ENCODE measurements around the gene PLEKHA5. TPM values are rescaled to one million over a fixed set of nuclear protein-coding genes. Genes with fewer than 3 reads are reported as not detected.
"Not testable (repeated sequence)": the region's sequence is repeated elsewhere in the genome, so short reads cannot be mapped to it uniquely, and the experiment has no call there.

The PLEKHA5 gene
- total RNA-seq, 1 experiment from 2014 or later, result 15.7 TPM

DNA sequence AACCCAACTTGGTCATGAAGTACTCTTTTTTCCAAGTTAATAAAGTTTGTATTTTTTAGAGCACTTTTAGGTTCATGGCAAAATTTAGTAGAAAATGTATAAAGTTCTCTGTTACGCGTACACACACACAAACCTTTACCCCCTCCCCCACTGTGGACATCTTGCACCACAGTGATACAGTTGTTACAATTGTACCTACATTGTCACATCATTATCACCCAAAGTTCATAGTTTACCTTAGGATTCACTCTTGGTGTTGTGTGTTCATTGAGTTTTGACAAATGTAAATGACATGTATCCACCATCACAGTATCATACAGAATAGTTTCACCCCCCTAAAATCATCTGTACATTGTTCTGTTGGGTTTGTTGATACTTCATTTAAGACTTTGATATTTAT, 23.9 kb downstream of the PLEKHA5 start:
- no peak for DNase-seq (ENCODE audit: low read depth)
- in situ Hi-C loops (cut with HindIII; ENCODE audit: low pct_unique_long_range_greater_than_20kb, low sequenced_read_pairs), result no loop called here

DNA sequence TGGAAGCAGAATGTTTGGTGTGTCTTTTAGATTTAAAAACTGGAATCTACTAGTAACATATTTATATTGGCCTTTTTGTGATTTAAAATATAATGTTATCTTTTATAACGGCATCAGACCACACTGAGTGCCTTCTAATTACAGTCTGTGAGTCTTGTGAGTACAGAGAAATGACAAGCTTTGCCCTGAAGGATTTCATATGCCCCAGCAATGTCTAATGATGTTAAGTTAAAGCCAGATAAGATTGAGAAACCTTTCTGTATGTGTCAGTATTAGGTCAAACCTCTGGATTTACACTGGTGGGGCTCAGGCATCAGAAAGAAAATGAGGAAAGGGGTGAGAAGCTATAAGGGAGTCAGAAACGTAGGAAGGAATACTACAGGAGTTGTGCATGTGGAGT, 25.2 kb downstream of the PLEKHA5 start:
- in situ Hi-C loops (cut with HindIII; ENCODE audit: low pct_unique_long_range_greater_than_20kb, low sequenced_read_pairs), result no loop called here

DNA sequence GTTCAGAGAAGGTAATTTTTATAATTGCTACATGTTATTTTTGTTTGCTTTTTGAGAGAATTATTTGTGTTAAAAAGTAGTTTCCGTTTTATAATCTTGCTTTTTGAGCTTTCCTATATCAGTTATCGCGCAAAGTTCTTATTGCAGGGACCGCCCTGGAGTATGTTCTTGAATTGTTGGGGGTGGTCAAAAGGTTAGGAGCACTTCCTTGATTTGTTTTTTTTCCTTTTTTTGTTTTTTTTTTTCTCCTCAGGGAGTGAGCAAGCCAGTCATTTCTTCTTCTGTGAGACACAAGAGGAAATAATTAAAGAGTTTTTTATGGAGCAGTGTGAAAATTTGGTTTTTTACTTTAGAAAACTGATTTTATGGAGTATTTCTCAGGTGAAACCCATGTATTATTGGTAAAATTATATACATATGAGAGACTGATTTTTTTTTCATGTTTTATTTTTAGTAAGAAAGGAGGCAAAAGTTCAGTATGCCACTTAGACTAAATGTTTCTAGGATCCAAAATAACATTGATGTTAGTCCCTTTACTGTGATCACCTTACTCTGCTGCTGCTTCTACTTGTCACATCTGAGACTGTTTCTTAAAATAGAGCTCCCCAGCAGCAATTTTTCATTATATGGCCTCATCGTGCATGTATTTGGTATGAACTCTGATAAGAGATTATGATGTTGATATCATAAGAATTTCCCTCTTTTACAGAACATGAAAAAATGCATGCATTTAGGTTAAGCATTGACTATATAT, 26.6 kb downstream of the PLEKHA5 start:
- in situ Hi-C loops (cut with HindIII; ENCODE audit: low pct_unique_long_range_greater_than_20kb, low sequenced_read_pairs), result no loop called here
- DNase-seq (ENCODE audit: low read depth), result no peak

More for the DNA sequence above, 25.2 kb downstream of the PLEKHA5 start:
- DNase-seq (ENCODE audit: low read depth), result no peak

DNA sequence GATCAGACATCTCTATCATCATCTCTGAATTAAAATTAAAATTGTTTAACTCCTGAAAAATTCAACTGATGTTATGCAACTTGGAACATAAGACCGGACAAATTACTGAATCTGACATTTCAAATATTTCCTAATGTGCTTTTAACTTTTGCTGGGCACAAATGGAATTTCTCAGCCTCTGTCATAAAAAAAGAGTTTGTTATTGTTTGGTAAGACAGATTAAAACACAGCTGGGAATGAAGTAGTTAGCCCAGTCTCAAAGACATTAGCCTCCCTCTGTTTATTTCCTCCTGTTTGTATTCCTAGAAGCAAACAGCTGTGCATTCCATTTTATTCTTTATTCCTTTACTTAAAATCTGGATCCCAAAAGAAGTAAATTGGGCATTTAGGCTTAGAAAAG, 29.4 kb downstream of the PLEKHA5 start:
- in situ Hi-C loops (cut with HindIII; ENCODE audit: low pct_unique_long_range_greater_than_20kb, low sequenced_read_pairs), result no loop called here
- DNase-seq (ENCODE audit: low read depth), result no peak

DNA sequence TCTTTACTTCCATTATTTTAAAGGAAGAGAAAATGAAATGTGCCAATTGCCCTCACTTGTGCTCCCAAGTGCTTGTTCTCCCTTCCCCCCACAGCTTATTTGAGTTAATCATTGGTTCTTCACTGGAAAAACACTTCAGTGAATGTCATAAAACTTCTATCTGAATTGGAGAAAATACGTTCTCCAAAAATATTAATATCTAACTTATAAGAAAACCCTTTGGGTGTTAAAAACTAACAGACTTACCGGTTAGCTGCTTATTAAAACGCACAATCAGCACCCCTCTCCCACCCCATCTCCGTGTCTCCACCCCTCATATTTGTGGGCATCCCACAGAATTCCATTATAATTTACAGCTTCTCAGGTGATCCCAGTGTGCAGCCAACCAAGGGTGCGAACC, 31.7 kb downstream of the PLEKHA5 start:
- DNase-seq (ENCODE audit: low read depth), result peak; percentile 70
- in situ Hi-C loops (cut with HindIII; ENCODE audit: low pct_unique_long_range_greater_than_20kb, low sequenced_read_pairs), result no loop called here

DNA sequence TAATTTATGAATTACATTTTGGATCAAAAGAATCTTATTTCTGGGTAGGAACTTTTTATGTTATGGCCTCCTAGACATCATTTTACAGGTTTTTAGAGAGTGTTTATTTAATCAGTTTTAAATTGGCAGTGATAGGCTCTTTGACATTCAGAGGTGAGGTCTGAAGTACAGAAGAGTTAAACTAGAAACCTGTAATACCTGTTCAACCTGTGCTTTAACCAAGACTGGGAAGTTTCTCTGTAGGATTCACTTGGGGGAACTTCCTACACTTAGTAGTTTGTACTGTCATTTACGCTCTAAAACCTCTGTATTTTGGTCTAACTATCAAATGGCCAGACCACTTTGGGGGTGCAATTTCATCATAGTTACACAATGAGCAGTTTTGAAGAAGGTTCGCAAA, 35.9 kb downstream of the PLEKHA5 start:
- in situ Hi-C loops (cut with HindIII; ENCODE audit: low pct_unique_long_range_greater_than_20kb, low sequenced_read_pairs), result no loop called here
- no peak for DNase-seq (ENCODE audit: low read depth)

DNA sequence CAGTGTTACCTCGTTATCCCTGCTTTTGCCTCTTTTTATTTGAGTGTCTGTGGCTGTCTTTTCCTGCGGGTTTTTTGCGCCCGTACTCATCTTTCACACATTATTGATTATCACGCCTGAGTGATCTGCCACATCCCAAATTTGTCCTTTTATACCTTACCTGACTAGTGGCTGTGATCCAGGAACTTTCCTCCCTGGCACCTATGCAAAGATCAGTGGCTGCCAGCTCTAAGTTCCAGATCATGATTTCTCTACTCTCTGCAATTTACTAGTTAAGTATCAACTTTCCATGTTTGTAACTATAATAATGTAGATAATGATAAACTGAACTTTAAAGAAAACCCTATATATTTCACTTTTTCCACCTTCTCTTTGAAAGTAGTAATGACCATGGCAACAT, 36.9 kb downstream of the PLEKHA5 start:
- DNase-seq (ENCODE audit: low read depth), result no peak
- in situ Hi-C loops (cut with HindIII; ENCODE audit: low pct_unique_long_range_greater_than_20kb, low sequenced_read_pairs), result no loop called here

DNA sequence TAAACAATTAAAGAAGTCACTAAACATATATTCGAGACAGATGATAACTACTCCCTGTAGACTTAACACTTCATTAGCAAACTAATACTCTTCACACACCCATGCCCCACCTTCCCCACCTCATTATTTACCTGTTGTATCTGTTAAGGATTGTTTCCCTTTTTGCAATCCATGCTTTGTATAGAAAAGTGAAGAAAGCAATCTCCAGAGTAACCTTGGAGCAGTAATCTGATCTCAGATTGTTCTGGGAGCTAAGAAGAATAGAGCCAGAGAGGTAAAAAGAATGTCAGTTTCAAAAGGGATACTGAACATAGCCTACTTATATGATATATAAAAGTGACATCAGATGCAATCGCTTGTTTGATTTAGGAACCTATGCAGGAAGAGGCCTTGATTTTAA, 37.4 kb downstream of the PLEKHA5 start:
- in situ Hi-C loops (cut with HindIII; ENCODE audit: low pct_unique_long_range_greater_than_20kb, low sequenced_read_pairs), result no loop called here
- no peak for DNase-seq (ENCODE audit: low read depth)

DNA sequence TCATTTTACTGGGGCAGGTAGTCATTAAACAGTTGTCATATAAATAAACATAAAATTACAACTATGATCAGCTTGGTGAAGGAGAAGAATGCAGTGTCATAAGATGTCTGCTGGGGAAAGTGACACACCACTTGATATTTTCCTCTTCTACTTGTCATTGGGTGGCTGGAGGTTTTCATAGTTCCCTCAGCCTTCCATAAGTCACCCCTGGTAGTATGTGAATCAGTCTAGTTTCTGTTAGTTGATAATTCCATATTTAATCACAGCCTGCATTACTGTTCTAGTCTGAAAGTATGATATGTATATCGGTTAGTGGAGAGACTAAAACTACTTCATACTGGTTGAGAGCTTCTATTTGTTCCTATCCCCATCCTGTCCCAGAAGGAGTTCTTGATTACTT, 38.2 kb downstream of the PLEKHA5 start:
- in situ Hi-C loops (cut with HindIII; ENCODE audit: low pct_unique_long_range_greater_than_20kb, low sequenced_read_pairs), result no loop called here
- no peak for DNase-seq (ENCODE audit: low read depth)

DNA sequence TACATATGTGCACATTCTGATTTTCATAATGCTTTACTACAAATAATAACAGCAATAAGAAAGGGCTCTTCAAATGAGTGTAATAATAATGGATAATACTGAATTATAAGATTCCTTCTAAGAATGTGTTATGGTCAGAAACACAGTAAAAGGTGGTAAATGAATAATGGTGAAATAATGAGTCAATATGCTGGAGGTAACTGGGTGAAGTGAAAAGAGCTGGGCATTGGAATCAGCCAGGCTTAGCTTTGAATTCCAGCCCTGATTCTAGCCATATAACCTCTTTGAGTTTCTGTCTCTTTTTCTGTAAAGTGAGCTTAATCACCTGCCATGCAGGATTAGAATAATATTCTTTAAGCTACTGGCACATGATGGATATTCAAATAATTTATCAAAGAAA, 39.1 kb downstream of the PLEKHA5 start:
- in situ Hi-C loops (cut with HindIII; ENCODE audit: low pct_unique_long_range_greater_than_20kb, low sequenced_read_pairs), result no loop called here
- no peak for DNase-seq (ENCODE audit: low read depth)

DNA sequence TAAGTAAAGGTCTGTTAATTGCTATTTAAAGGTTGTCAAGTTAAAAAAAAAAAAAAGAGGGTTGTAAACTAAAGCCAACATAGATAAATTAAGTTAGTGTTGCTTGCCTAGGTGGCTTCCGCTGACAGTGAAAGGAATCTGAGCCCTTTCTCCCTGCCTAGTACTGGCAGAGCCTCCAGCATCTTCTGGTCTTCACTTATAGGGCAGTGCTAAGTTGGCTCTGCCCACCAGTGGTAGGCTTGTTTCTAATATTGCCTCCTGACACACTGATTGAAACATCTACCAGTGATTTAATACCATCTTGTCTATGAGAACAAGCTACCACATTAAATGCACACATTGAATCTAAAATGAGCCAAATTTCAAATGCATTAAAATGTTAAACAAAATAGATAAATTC, 39.7 kb downstream of the PLEKHA5 start:
- in situ Hi-C loops (cut with HindIII; ENCODE audit: low pct_unique_long_range_greater_than_20kb, low sequenced_read_pairs), result no loop called here

DNA sequence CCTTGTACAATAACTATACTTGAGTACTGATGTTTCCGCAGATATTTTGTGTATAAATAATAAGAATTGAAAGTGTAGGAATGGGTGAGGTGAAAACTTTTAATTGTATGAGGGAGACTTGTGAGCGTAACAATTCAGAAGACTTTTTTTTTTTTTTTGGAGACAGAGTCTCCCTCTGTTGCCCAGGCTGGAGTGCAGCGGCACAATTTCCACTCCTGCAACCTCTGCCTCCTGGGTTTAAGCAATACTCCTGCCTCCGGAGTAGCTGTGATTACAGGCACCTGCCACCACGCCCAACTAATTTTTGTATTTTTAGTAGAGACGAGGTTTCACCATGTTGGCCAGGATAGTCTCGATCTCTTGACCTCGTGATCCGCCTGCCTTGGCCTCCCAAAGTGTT, 40.8 kb downstream of the PLEKHA5 start:
- DNase-seq (ENCODE audit: low read depth); in situ Hi-C loops (cut with HindIII; ENCODE audit: low pct_unique_long_range_greater_than_20kb, low sequenced_read_pairs): not testable (repeated sequence)

More for the DNA sequence above, 39.7 kb downstream of the PLEKHA5 start:
- DNase-seq (ENCODE audit: low read depth), result no peak

DNA sequence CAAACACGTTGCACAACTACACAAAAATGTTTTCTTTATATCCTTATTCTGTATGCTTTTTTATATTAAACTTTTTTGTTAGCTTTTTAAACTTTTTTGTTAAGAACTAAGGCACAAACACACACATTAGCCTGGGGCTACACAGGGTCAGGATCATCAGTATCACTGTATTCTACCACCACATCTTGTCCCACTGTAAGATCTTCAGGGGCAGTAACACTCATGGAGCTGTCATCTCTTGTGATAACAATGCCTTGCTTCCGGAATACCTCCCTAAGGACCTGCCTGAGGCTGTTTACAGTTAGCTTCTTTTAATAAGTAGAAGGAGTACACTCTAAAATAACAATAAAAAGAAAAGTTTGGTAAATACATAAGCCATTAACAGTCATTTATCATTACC, 42.2 kb downstream of the PLEKHA5 start:
- in situ Hi-C loops (cut with HindIII; ENCODE audit: low pct_unique_long_range_greater_than_20kb, low sequenced_read_pairs), result no loop called here
- DNase-seq (ENCODE audit: low read depth), result no peak

DNA sequence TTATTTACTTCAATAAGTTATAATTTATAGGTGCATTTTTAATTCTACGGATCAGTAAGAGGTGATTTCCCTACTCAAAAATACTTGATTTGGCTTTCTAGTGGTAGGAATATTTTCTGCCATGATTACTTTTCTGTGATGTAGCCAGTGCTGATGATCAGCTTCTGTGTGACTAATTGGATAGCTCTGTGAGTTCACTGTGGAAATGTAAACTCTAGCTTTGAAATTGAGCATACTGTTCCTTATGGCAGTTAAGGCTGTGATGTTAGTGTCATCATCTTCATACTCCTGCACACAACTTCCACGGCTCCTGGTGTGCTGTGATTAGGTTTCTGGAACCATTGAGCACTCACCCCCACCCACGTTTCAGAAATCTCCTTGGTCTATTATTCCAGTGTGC, 48.2 kb downstream of the PLEKHA5 start:
- in situ Hi-C loops (cut with HindIII; ENCODE audit: low pct_unique_long_range_greater_than_20kb, low sequenced_read_pairs), result no loop called here
- DNase-seq (ENCODE audit: low read depth), result no peak

DNA sequence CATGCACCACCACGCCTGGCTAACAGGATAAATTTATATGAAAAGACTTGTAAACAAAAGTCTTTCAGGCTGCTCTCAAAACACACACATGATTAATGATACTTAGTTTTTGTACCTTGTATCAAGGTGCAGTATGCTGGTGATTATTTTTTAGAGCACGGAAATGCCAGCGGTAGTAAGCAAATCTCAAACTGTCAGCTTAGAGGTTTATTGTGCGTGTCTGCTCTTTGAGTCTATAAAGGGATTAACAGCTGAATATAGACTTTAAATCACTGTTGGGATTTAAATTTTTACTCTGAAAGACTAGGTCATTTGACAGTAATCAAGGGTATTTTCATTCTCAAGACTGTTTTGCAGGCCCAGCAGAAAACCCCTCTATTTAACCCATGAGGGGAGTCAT, 50.5 kb downstream of the PLEKHA5 start:
- no peak for DNase-seq (ENCODE audit: low read depth)
- in situ Hi-C loops (cut with HindIII; ENCODE audit: low pct_unique_long_range_greater_than_20kb, low sequenced_read_pairs), result no loop called here

DNA sequence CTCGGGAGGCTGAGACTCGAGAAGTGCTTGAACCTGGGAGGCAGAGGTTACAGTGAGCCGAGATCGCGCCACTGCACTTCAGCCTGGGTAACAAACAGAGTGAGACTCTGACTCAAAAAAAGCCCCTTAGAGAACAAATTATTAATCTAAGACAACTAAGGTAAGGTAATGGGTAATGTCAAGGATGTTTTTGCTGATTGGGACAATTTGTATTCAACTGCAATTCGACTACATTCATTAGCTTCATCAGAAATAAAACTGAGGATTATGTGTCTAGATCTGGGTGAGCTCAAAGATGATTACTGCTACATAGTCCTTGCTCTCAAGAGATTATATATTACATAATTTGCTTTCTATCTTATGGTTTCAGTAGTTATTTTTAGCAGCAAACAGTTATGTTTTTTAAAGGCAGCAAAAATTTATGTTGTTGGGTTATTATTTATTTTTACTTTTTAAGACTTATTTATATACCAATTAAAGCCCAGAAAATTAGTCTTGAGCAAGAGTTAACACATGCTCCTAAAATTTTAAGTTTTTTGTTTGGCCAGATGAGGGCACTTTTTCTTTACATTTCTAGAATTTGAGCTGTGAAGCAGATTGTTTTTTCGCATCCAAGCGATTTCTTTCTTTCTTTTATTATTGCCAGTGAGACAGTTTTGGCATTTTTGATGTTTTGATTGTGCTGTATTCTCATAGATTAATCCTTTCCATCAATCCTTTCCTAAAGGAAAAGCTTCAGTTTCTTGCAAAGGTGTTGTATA, 52.3 kb downstream of the PLEKHA5 start:
- in situ Hi-C loops (cut with HindIII; ENCODE audit: low pct_unique_long_range_greater_than_20kb, low sequenced_read_pairs), result no loop called here

DNA sequence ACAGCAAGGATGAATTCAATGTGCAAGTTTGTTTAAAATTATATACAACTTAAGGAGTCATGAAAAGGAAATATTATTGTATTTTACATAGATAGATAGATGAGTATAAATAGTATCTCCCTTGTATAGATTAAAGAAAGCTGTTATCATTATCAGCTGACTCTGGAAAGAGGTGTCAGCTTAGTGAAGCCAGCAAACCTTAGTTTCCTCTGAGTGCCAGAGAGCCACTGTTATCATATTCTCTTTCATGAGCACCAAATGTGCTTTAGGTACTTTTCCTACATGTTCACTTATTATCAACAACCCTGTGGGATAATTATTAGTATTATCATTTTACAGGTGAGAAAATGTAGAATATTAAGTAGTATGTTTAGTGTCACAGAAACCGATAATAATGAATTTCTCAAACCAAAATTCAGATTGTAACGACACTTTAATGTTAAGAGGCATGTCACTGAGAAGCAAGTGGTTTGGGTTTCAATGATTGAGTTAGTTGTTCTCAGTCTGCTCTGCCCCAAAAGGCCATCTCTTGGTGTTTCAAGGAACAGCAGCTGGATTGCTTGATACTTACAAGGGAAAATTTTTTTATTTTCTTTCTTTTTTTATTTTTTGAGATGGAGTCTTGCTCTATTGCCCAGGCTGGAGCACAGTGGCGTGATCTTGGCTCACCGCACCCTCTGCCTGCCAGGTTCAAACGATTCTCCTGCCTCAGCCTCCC, 53.7 kb downstream of the PLEKHA5 start:
- in situ Hi-C loops (cut with HindIII; ENCODE audit: low pct_unique_long_range_greater_than_20kb, low sequenced_read_pairs), result no loop called here

More for the DNA sequence above, 52.3 kb downstream of the PLEKHA5 start:
- no peak for DNase-seq (ENCODE audit: low read depth)

DNA sequence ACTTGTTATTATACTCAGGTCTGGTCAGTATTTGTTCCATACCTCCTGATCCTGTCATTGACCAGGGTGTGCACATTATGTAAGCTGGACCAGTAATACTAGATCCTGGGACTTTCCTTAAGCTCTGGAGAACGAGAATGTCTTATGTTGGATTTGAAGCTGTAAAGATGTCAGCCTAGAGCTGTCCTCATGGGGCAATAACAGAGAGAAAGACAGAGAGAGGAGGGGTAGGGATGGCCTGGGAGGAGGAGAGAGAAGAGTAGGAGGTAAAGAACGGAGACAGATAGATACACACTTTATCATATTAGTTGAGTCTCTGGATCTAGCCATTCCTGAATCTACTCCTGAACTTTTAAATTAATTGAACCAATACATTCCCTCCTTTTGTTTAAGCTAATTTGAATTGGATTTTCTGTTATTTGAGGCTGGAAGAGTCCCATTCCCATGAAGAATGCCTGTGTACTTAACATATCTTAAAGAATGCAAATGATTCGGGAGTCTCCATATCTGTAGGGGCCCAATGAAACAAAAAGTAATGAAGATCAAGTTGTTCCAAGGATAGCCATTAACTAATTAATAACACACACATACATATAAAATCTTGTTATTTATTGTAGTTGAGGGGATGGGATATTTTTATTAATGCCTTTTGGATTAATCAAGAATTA, 55.9 kb downstream of the PLEKHA5 start:
- in situ Hi-C loops (cut with HindIII; ENCODE audit: low pct_unique_long_range_greater_than_20kb, low sequenced_read_pairs), result no loop called here
- no peak for DNase-seq (ENCODE audit: low read depth)

More for the DNA sequence above, 53.7 kb downstream of the PLEKHA5 start:
- DNase-seq (ENCODE audit: low read depth), result no peak
